KMS-11 (cell line): ENCODE data around the gene LRRC30.

ENCODE experiments used
- H2AFZ ChIP-seq: fragments of 200-600 bp; sonication (generic); 2 replicates; pipeline ENCODE4 v1.6.1; 2016; ENCODE audit warnings: antibody characterized with exemption, mixed run types, low read depth
- H3K27ac ChIP-seq: fragments of 200-600 bp; sonication (generic); 2 replicates; pipeline ENCODE4 v1.6.1; 2016; ENCODE audit warnings: mild to moderate bottlenecking, mixed run types
- H3K27me3 ChIP-seq: fragments of 200-600 bp; sonication (generic); 2 replicates; pipeline ENCODE4 v1.6.1; 2017; ENCODE audit warnings: mild to moderate bottlenecking, low read depth, mixed run types, moderate library complexity; ENCODE audit not compliant: insufficient read depth
- H3K36me3 ChIP-seq: fragments of 200-600 bp; sonication (generic); 2 replicates; pipeline ENCODE4 v1.6.1; 2017; ENCODE audit warnings: mild to moderate bottlenecking, mixed run types; ENCODE audit not compliant: insufficient read depth
- H3K4me1 ChIP-seq: fragments of 200-600 bp; sonication (generic); 2 replicates; pipeline ENCODE4 v1.6.1; 2016; ENCODE audit warnings: mild to moderate bottlenecking, low read depth, mixed run types; ENCODE audit not compliant: poor library complexity, severe bottlenecking
- H3K4me2 ChIP-seq: fragments of 200-600 bp; sonication (generic); 2 replicates; pipeline ENCODE4 v1.7.0; 2016; ENCODE audit warnings: mild to moderate bottlenecking, mixed run types
- H3K4me3 ChIP-seq: fragments of 200-600 bp; sonication (generic); IDR thresholded peaks from 2 replicates; pipeline ENCODE4 v1.6.1; 2017; ENCODE audit warnings: low read depth, low read length, mixed read lengths; ENCODE audit not compliant: insufficient read depth
- H3K79me2 ChIP-seq: fragments of 200-600 bp; sonication (generic); 2 replicates; pipeline ENCODE4 v1.6.1; 2016; ENCODE audit warnings: low read depth, mixed run types; ENCODE audit not compliant: insufficient read depth
- H3K9ac ChIP-seq: fragments of 200-600 bp; sonication (generic); 2 replicates; pipeline ENCODE4 v1.6.1; 2016; ENCODE audit warnings: mild to moderate bottlenecking, mixed run types
- H4K20me1 ChIP-seq: fragments of 200-600 bp; sonication (generic); 2 replicates; pipeline ENCODE4 v1.6.1; 2016; ENCODE audit warnings: mild to moderate bottlenecking, mixed run types; ENCODE audit not compliant: insufficient read depth
- CTCF ChIP-seq: fragments of 200-600 bp; sonication (generic); conservative IDR thresholded peaks from 2 replicates; pipeline ENCODE4 v1.6.1; 2017; ENCODE audit warnings: low read depth, mild to moderate bottlenecking, antibody characterized with exemption, low read length, moderate library complexity, mixed read lengths

The LRRC30 gene

GRCh38 chr18:7272311-7273049 is 41.6 kb downstream of the LRRC30 start:
- Histone ChIP-seq H3K4me3 (no peak overlapping the region), H3K27ac (no peak overlapping the region), H2AFZ (no peak overlapping the region), H3K36me3 (no peaks in the 10 kb centered on the region), H3K79me2 (no peaks in the 10 kb centered on the region), H3K27me3 (no peaks in the 10 kb centered on the region), H3K9ac (no peak overlapping the region), H3K4me1 (no peaks in the 10 kb centered on the region), H4K20me1 (no peaks in the 10 kb centered on the region), H3K4me2 (no peak overlapping the region)
- no peak for TF ChIP-seq CTCF

GRCh38 chr18:7273301-7273921 is 42.5 kb downstream of the LRRC30 start:
- no peak for TF ChIP-seq CTCF
- Histone ChIP-seq H3K9ac (no peak overlapping the region), H3K4me1 (no peaks in the 10 kb centered on the region), H3K27ac (no peak overlapping the region), H4K20me1 (no peaks in the 10 kb centered on the region), H3K79me2 (no peaks in the 10 kb centered on the region), H2AFZ (no peak overlapping the region), H3K36me3 (no peaks in the 10 kb centered on the region), H3K4me3 (no peak overlapping the region), H3K4me2 (no peak overlapping the region), H3K27me3 (no peaks in the 10 kb centered on the region)

- Histone ChIP-seq H3K36me3 (no peaks in the 10 kb centered on the region), H3K27ac (no peak overlapping the region), H2AFZ (no peak overlapping the region), H3K79me2 (no peaks in the 10 kb centered on the region), H3K4me1 (no peaks in the 10 kb centered on the region), H3K9ac (no peak overlapping the region), H4K20me1 (no peaks in the 10 kb centered on the region), H3K4me2 (no peak overlapping the region), H3K4me3 (no peak overlapping the region), H3K27me3 (no peaks in the 10 kb centered on the region)
- no peak for TF ChIP-seq CTCF
Measured at GRCh38 chr18:7281579-7281978, 50.7 kb downstream of the LRRC30 start.
